ENCODE results near the gene HNRNPLL.

GRCh38 chr2:38627391-38627790 is 24.7 kb upstream of the HNRNPLL start:
- TF ChIP-seq CTCF (conservative IDR thresholded peaks at IDR 0.05; ENCODE audit: low read depth in 2 of 2) = no peak
- TF ChIP-seq, protein P1, sequence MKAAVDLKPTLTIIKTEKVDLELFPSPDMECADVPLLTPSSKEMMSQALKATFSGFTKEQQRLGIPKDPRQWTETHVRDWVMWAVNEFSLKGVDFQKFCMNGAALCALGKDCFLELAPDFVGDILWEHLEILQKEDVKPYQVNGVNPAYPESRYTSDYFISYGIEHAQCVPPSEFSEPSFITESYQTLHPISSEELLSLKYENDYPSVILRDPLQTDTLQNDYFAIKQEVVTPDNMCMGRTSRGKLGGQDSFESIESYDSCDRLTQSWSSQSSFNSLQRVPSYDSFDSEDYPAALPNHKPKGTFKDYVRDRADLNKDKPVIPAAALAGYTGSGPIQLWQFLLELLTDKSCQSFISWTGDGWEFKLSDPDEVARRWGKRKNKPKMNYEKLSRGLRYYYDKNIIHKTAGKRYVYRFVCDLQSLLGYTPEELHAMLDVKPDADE (IDR thresholded peaks at IDR 0.05) = no peak
- TF ChIP-seq, protein P2, sequence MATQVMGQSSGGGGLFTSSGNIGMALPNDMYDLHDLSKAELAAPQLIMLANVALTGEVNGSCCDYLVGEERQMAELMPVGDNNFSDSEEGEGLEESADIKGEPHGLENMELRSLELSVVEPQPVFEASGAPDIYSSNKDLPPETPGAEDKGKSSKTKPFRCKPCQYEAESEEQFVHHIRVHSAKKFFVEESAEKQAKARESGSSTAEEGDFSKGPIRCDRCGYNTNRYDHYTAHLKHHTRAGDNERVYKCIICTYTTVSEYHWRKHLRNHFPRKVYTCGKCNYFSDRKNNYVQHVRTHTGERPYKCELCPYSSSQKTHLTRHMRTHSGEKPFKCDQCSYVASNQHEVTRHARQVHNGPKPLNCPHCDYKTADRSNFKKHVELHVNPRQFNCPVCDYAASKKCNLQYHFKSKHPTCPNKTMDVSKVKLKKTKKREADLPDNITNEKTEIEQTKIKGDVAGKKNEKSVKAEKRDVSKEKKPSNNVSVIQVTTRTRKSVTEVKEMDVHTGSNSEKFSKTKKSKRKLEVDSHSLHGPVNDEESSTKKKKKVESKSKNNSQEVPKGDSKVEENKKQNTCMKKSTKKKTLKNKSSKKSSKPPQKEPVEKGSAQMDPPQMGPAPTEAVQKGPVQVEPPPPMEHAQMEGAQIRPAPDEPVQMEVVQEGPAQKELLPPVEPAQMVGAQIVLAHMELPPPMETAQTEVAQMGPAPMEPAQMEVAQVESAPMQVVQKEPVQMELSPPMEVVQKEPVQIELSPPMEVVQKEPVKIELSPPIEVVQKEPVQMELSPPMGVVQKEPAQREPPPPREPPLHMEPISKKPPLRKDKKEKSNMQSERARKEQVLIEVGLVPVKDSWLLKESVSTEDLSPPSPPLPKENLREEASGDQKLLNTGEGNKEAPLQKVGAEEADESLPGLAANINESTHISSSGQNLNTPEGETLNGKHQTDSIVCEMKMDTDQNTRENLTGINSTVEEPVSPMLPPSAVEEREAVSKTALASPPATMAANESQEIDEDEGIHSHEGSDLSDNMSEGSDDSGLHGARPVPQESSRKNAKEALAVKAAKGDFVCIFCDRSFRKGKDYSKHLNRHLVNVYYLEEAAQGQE (IDR thresholded peaks at IDR 0.05; ENCODE audit: unreplicated experiment) = no peak
